Prostate gland (tissue), 2 donors: Measurements from ENCODE around the gene PERP. TPM values are rescaled to one million over a fixed set of nuclear protein-coding genes. Genes with fewer than 3 reads are reported as not detected.

Experiments
- DNase-seq: peaks from one replicate; pipeline ENCODE4 v3.0.0-alpha.2; 2019; ENCODE audit warnings: low spot score
- H3K27ac ChIP-seq, 2 donors: fragments of 200-600 bp; sonication (generic); 2 replicates each; pipeline ENCODE4 v1.5.1; 2017 to 2019
- H3K27me3 ChIP-seq: fragments of 200-600 bp; sonication (generic); replicated peaks from 2 replicates; pipeline ENCODE4 v1.5.1; 2019; ENCODE audit not compliant: insufficient read depth
- H3K36me3 ChIP-seq, 2 donors: fragments of 200-600 bp; sonication (generic); 1 replicate in 1 of 2; 2 replicates in 1 of 2; pipeline versions ENCODE4 v1.5.1 to v1.8.1; 2017 to 2019
- H3K4me1 ChIP-seq: fragments of 200-600 bp; sonication (generic); replicated peaks from 2 replicates; pipeline ENCODE4 v1.5.1; 2019
- H3K4me3 ChIP-seq, 2 donors: fragments of 200-600 bp; sonication (generic); 2 replicates each; pipeline ENCODE4 v1.5.1; 2017 to 2019
- H3K9me3 ChIP-seq: fragments of 200-600 bp; sonication (generic); 2 replicates; pipeline ENCODE4 v1.5.1; 2017
- CTCF ChIP-seq, 4 experiments: fragments of 200-600 bp in 2 of 4; fragments of 450-650 bp in 2 of 4; sonication (generic) in 2 of 4; IDR thresholded peaks; 1 replicate in 3 of 4; 2 replicates in 1 of 4; pipeline ENCODE4 v1.5.1; 2016 to 2019; ENCODE audit warnings: antibody characterized with exemption in 4 of 4, mild to moderate bottlenecking in 2 of 4, moderate library complexity in 2 of 4
- POLR2A ChIP-seq: fragments of 450-650 bp; IDR thresholded peaks from one replicate; pipeline ENCODE4 v1.6.1; 2016; ENCODE audit warnings: antibody characterized with exemption, mild to moderate bottlenecking
- POLR2AphosphoS5 ChIP-seq: sonication (generic); formaldehyde crosslinking; IDR thresholded peaks from one replicate; pipeline ENCODE4 v1.6.1; 2017; ENCODE audit warnings: antibody characterized with exemption
- WGBS: methylation state at CpG from one replicate; pipeline ENCODE4 v1.1.5; 2018; 5-methylcytosine and 5-hydroxymethylcytosine counted together
- intact Hi-C: fragments of 100-400 bp; cut with DNase I; formaldehyde crosslinking; loops from one replicate; pipeline ENCODE4 v1.14.2; 2022
- total RNA-seq, 2 donors: library from RNA; depleted of rRNA; stranded (reverse); fragments of >200 nt; gene quantifications; one replicate each; pipeline ENCODE4 v1.1.0, GENCODE V29; 2016

PERP gene
- total RNA-seq, 2 donors from 2014 or later = 64.4 to 149 TPM

- Histone ChIP-seq H3K36me3 (no peaks in the 10 kb centered on the region), H3K9me3 (no peaks in the 10 kb centered on the region), H3K4me1 (no peaks in the 10 kb centered on the region), H3K27me3 (no peaks in the 10 kb centered on the region), H3K27ac (peak overlapping the region; percentile 95 to 99), H3K4me3 (peak overlapping the region; percentile 77 to 93)
- intact Hi-C loops = loop anchor here (5.0 to 10.0 kb wide), 2 partner anchors 242 to 399 kb away; partner anchors contain the start of gene TNFAIP3
- no peak for DNase-seq
- WGBS = 2% methylated on average over 17 of the region's 17 CpGs
- no peak for TF ChIP-seq CTCF (IDR thresholded peaks at IDR 0.05)
- TF ChIP-seq POLR2AphosphoS5 = no peak
- no peak for TF ChIP-seq POLR2A
Observed at GRCh38 chr6:138106665-138107077, 548 bp downstream of the PERP start.

GRCh38 chr6:138105880-138106664, 1.1 kb downstream of the PERP start:
- intact Hi-C loops = loop anchor here (5.0 to 10.0 kb wide), 2 partner anchors 241 to 399 kb away; partner anchors contain the start of gene TNFAIP3
- Histone ChIP-seq H3K36me3 (no peaks in the 10 kb centered on the region), H3K9me3 (no peaks in the 10 kb centered on the region), H3K4me1 (no peaks in the 10 kb centered on the region), H3K4me3 (peak overlapping the region; percentile 77 to 93), H3K27me3 (no peaks in the 10 kb centered on the region), H3K27ac (peak overlapping the region; percentile 95 to 99)
- DNase-seq = peak; percentile 37
- 12% methylated on average over 10 of the region's 10 CpGs for WGBS
- no peak for TF ChIP-seq POLR2A
- no peak for TF ChIP-seq POLR2AphosphoS5
- TF ChIP-seq CTCF (IDR thresholded peaks at IDR 0.05) = no peak

- DNase-seq = peak; percentile 67
- WGBS = 49% methylated on average over 5 of the region's 5 CpGs
- TF ChIP-seq POLR2AphosphoS5 = peak; percentile 45
- TF ChIP-seq POLR2A = peak; percentile 68
- TF ChIP-seq CTCF (IDR thresholded peaks at IDR 0.05) = peak in 1 of 4 experiments; percentile 23
- no peaks in the 10 kb centered on the region for H3K9me3 ChIP-seq
- intact Hi-C loops = loop anchor here (5.0 to 10.0 kb wide), 2 partner anchors 241 to 398 kb away; partner anchors contain the start of gene TNFAIP3
- H3K27ac ChIP-seq = peak overlapping the region; percentile 95 to 99
- H3K36me3 ChIP-seq = no peaks in the 10 kb centered on the region
- no peaks in the 10 kb centered on the region for H3K4me1 ChIP-seq
- H3K4me3 ChIP-seq = peak overlapping the region; percentile 77 to 93
- H3K27me3 ChIP-seq = no peaks in the 10 kb centered on the region
Observed at GRCh38 chr6:138105446-138105845, 1.8 kb downstream of the PERP start.

GRCh38 chr6:138104618-138105213, 2.5 kb downstream of the PERP start:
- no peaks in the 10 kb centered on the region for H3K4me1 ChIP-seq
- DNase-seq = no peak
- H3K4me3 ChIP-seq = peak overlapping the region; percentile 77 to 93
- H3K27me3 ChIP-seq = no peaks in the 10 kb centered on the region
- H3K27ac ChIP-seq = peak overlapping the region; percentile 95 to 99
- 37% methylated on average over 10 of the region's 10 CpGs for WGBS
- intact Hi-C loops = loop anchor here (5.0 to 10.0 kb wide), 2 partner anchors 240 to 397 kb away; partner anchors contain the start of gene TNFAIP3
- TF ChIP-seq POLR2A (no peak), POLR2AphosphoS5 (peak; percentile 11)
- H3K9me3 ChIP-seq = no peaks in the 10 kb centered on the region
- H3K36me3 ChIP-seq = no peaks in the 10 kb centered on the region

- WGBS = 34% methylated on average over 5 of the region's 5 CpGs
- no peaks in the 10 kb centered on the region for H3K36me3 ChIP-seq
- no peak for DNase-seq
- H3K9me3 ChIP-seq = no peaks in the 10 kb centered on the region
- no peak for TF ChIP-seq CTCF (IDR thresholded peaks at IDR 0.05)
- no peak for TF ChIP-seq POLR2A
- H3K27ac ChIP-seq = peak overlapping the region in 1 of 2 donors; percentile 99
- H3K27me3 ChIP-seq = no peaks in the 10 kb centered on the region
- intact Hi-C loops = loop anchor here (10.0 kb wide), 1 partner anchor 239 kb away; the partner anchor contains the start of gene TNFAIP3
- no peak overlapping the region for H3K4me3 ChIP-seq
- no peaks in the 10 kb centered on the region for H3K4me1 ChIP-seq
Observed at GRCh38 chr6:138103871-138104270, 3.3 kb downstream of the PERP start.
